ENCODE data around the gene KLF9. TPM values are rescaled to one million over a fixed set of nuclear protein-coding genes. Genes with fewer than 3 reads are reported as not detected.
A peak's percentile ranks its signal among the peaks of the same experiment; 100 is the strongest.

The KLF9 gene
- total RNA-seq, 6 experiments from 2014 or later: 8.7 to 74.7 (median 32.3) TPM

- DNase-seq (peak; percentile 85 to 90 (median 88)), ATAC-seq (peak; percentile 14 to 48 (median 34))
- peaks cover 0 to 2% (median 0%) of the 10 kb centered on the region in 4 donors for H3K36me3 ChIP-seq
- peak overlapping the region; percentile 98 to 100 (median 100) for H3K27ac ChIP-seq
- H3K4me1 ChIP-seq: peaks cover 0 to 52% (median 18%) of the 10 kb centered on the region in 4 donors
- no peaks in the 10 kb centered on the region for H3K9me3 ChIP-seq
- TF ChIP-seq, protein P1, sequence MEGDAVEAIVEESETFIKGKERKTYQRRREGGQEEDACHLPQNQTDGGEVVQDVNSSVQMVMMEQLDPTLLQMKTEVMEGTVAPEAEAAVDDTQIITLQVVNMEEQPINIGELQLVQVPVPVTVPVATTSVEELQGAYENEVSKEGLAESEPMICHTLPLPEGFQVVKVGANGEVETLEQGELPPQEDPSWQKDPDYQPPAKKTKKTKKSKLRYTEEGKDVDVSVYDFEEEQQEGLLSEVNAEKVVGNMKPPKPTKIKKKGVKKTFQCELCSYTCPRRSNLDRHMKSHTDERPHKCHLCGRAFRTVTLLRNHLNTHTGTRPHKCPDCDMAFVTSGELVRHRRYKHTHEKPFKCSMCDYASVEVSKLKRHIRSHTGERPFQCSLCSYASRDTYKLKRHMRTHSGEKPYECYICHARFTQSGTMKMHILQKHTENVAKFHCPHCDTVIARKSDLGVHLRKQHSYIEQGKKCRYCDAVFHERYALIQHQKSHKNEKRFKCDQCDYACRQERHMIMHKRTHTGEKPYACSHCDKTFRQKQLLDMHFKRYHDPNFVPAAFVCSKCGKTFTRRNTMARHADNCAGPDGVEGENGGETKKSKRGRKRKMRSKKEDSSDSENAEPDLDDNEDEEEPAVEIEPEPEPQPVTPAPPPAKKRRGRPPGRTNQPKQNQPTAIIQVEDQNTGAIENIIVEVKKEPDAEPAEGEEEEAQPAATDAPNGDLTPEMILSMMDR (IDR thresholded peaks at IDR 0.05): no peak
- WGBS (ENCODE audit: insufficient coverage, low coverage, low lambda C conversion rate, missing lambda C conversion rate): 0% methylated on average over 11 of the region's 56 CpGs
- peak overlapping the region; percentile 57 to 86 (median 72) for H3K4me3 ChIP-seq
- no peaks in the 10 kb centered on the region for H3K27me3 ChIP-seq
- intact Hi-C loops (cut with DNase I): no loop called here
Measured at GRCh38 chr9:70412832-70413463, 1.5 kb downstream of the KLF9 start.

DNA sequence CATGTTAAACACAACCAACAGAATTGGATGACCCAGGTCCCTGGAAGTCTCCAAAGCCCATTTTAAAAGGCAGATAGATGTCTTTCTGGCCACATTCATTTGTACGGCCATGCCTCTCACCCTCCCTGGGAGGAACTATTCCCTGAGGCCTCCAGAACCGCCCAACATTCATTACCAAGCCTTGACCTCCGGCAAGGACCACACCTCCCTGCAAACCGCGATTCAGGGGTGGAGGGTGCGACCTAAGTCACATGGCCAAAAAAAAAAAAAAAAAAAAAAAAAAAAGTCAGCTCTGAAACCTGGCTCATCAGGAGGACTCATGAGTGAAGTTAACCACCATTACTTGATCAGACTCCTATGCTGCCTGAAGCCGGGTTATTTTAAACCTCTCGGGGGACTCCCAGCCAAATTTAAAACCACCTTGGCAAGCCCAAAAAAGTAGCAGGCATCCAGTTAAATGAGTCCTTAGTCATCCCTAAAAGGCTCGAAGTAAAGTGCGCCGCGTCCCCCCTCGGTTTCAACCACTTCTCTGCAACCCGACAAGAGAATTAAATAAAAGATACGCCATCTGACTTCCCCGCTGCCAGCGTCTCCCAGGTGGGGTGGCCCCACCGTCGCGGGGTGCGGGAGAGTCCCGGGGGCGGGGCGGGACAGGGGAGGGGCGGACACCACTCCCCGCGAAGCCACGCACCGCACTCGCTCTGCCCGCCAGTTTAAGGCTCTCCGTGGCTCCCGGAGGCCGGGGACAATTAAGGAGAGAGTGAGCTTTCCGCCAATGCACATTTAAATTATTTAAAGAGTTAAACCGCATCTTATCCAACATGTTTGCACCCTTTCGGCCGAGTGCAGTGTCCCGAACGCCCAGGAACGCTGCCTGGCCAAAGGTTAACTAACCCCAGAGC is 2.3 kb downstream of the KLF9 start:
- peak; percentile 71 for TF ChIP-seq POLR2A (IDR thresholded peaks at IDR 0.05)
- TF ChIP-seq, protein P1 (IDR thresholded peaks at IDR 0.05): no peak
- Histone ChIP-seq H3K27me3 (no peaks in the 10 kb centered on the region), H3K4me3 (peak overlapping the region; percentile 57 to 86 (median 72)), H3K27ac (peak overlapping the region; percentile 98 to 100 (median 100)), H3K36me3 (peaks cover 0 to 5% (median 0%) of the 10 kb centered on the region in 4 donors), H3K4me1 (peaks cover 0 to 52% (median 20%) of the 10 kb centered on the region in 4 donors), H3K9me3 (no peaks in the 10 kb centered on the region)
- WGBS (ENCODE audit: insufficient coverage, low coverage, low lambda C conversion rate, missing lambda C conversion rate): 0% methylated on average over 27 of the region's 41 CpGs
- ATAC-seq: peak; percentile 55 to 64 (median 60)
- intact Hi-C loops (cut with DNase I): no loop called here
- DNase-seq: peak; percentile 80 to 81 (median 81)

DNA sequence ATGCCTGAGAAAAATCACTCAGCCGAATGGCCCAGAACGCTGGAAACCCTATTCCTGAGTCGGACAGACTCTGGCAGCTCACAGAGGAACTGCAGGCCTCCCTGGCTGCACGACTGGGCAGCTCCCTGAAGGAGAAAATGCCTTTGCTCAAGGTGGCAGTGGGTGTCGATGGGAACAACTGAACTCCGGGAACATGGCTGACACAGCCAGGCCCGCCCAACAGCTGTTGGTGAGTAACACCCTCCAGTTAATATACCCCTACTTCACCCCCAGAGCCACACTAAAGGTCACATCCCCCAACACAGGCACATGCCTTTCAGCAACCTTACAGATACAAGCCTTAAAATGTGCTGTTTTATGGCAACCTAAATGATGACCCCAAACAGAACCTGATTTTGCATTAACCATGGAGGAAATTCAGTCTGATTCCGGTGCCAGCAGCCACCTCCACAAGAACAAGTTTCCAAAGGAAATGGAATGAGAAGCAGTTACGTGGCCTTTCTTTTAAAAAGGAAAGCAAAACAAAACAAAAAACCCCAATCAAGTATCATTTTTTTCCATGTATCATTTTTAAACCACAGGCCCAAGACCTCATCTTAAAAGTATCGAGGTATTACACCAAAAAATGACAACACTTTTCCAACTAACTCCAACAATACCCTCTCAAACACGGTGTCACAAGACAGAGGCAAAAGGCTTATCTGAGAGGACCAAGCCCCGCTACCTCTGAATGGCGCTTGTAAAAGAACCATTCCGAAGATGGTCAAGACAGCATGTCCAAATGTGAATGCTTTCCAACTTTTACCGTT is 3.1 kb downstream of the KLF9 start:
- H3K36me3 ChIP-seq: peaks cover 0 to 5% (median 0%) of the 10 kb centered on the region in 4 donors
- no peaks in the 10 kb centered on the region for H3K27me3 ChIP-seq
- H3K4me1 ChIP-seq: peaks cover 0 to 54% (median 22%) of the 10 kb centered on the region in 4 donors
- intact Hi-C loops (cut with DNase I): no loop called here
- H3K27ac ChIP-seq: peak overlapping the region; percentile 98 to 100 (median 100)
- H3K4me3 ChIP-seq: peak overlapping the region; percentile 57 to 86 (median 72)
- DNase-seq: peak; percentile 52 to 62 (median 58)
- peak; percentile 0 to 9 (median 2) for ATAC-seq
- TF ChIP-seq, protein P1 (IDR thresholded peaks at IDR 0.05): no peak
- TF ChIP-seq POLR2A (IDR thresholded peaks at IDR 0.05): peak; percentile 15
- 11% methylated on average over 11 of the region's 15 CpGs for WGBS (ENCODE audit: insufficient coverage, low coverage, low lambda C conversion rate, missing lambda C conversion rate)
- no peaks in the 10 kb centered on the region for H3K9me3 ChIP-seq

GRCh38 chr9:70410368-70410767 is 4.1 kb downstream of the KLF9 start:
- Histone ChIP-seq H3K27me3 (no peaks in the 10 kb centered on the region), H3K4me3 (peak overlapping the region; percentile 57 to 86 (median 72)), H3K9me3 (no peaks in the 10 kb centered on the region), H3K27ac (peak overlapping the region; percentile 98 to 100 (median 100)), H3K36me3 (peaks cover 0 to 5% (median 0%) of the 10 kb centered on the region in 4 donors), H3K4me1 (peaks cover 0 to 55% (median 27%) of the 10 kb centered on the region in 4 donors)
- no peak for DNase-seq
- ATAC-seq: no peak
- intact Hi-C loops (cut with DNase I): no loop called here
- no peak for TF ChIP-seq POLR2A (IDR thresholded peaks at IDR 0.05)
- TF ChIP-seq, protein P1 (IDR thresholded peaks at IDR 0.05): no peak
- WGBS (ENCODE audit: insufficient coverage, low coverage, low lambda C conversion rate, missing lambda C conversion rate): 0% methylated on average over 1 of the region's 1 CpG
